ENCODE results near the gene AP5S1. TPM values are rescaled to one million over a fixed set of nuclear protein-coding genes. Genes with fewer than 3 reads are reported as not detected.

The AP5S1 gene
- total RNA-seq, 4 donors from 2014 or later = 10.4 to 12.1 (median 11.0) TPM

DNA sequence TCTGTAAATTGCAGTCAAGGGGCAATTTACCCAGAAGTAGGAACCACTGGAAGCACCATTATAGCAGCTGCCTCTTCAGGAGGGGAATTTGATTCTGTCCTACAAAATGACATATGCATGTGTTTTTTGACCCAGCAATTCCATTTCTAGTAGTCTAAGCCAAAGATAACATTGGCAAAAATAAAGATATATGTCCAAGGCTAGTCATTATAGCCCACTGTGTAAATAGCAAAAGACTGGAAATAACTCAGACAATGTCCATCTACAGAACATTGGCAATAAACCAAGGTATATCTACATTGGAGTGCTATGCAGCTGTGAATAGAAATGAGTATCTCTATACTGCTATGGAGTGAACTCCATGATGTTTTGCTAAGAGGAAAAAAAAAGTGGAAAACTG is 56.3 kb downstream of the AP5S1 start:
- peaks cover 0 to 5% (median 0%) of the 10 kb centered on the region in 3 donors for H3K4me1 ChIP-seq
- TF ChIP-seq EP300 (IDR thresholded peaks at IDR 0.05) (no peak), POLR2A (IDR thresholded peaks at IDR 0.05) (no peak)
- TF ChIP-seq, protein P1, sequence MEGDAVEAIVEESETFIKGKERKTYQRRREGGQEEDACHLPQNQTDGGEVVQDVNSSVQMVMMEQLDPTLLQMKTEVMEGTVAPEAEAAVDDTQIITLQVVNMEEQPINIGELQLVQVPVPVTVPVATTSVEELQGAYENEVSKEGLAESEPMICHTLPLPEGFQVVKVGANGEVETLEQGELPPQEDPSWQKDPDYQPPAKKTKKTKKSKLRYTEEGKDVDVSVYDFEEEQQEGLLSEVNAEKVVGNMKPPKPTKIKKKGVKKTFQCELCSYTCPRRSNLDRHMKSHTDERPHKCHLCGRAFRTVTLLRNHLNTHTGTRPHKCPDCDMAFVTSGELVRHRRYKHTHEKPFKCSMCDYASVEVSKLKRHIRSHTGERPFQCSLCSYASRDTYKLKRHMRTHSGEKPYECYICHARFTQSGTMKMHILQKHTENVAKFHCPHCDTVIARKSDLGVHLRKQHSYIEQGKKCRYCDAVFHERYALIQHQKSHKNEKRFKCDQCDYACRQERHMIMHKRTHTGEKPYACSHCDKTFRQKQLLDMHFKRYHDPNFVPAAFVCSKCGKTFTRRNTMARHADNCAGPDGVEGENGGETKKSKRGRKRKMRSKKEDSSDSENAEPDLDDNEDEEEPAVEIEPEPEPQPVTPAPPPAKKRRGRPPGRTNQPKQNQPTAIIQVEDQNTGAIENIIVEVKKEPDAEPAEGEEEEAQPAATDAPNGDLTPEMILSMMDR (IDR thresholded peaks at IDR 0.05) = no peak
- H3K27me3 ChIP-seq = no peaks in the 10 kb centered on the region
- no peak overlapping the region for H3K4me3 ChIP-seq
- no peak overlapping the region for H3K27ac ChIP-seq
- peaks cover 0 to 38% of the 10 kb centered on the region in 2 donors for H3K36me3 ChIP-seq
- no peak for ATAC-seq
- H3K9me3 ChIP-seq = no peaks in the 10 kb centered on the region

Other genes starting within 250 kb of the AP5S1 start
- gene GFRA4, start 157.1 kb upstream of the AP5S1 start, total RNA-seq = not detected
- gene ADAM33, start 138.5 kb upstream of the AP5S1 start, total RNA-seq = 100 to 1,000 TPM in 1 of 4 donors, 10 to 100 TPM in 3; 15.9 to 105 (median 70.1) TPM
- gene SIGLEC1, start 107.9 kb upstream of the AP5S1 start, total RNA-seq = 10 to 100 TPM; 10.1 to 17.2 (median 11.9) TPM
- 10 to 100 TPM in 2 of 4 donors, 1 to 10 TPM in 2; 9.6 to 19.3 (median 14.4) TPM for gene HSPA12B, start 87.9 kb upstream of the AP5S1 start, total RNA-seq
- gene ADISSP, start 52.8 kb upstream of the AP5S1 start, total RNA-seq = 10 to 100 TPM; 36.1 to 74.7 (median 59.3) TPM
- gene SPEF1, start 39.1 kb upstream of the AP5S1 start, total RNA-seq = not detected
- 100 to 1,000 TPM; 134 to 200 (median 139) TPM for gene CENPB, start 33.8 kb upstream of the AP5S1 start, total RNA-seq
- gene CDC25B, start 24.2 kb upstream of the AP5S1 start, total RNA-seq = 10 to 100 TPM; 14.5 to 39.7 (median 38.4) TPM
- gene MAVS, start 26.3 kb downstream of the AP5S1 start, total RNA-seq = 10 to 100 TPM; 28.5 to 50.0 (median 40.1) TPM
- 10 to 100 TPM; 49.0 to 58.1 (median 54.3) TPM for gene PANK2, start 68.8 kb downstream of the AP5S1 start, total RNA-seq
- gene RNF24, start 195.0 kb downstream of the AP5S1 start, total RNA-seq = 10 to 100 TPM; 10.1 to 16.2 (median 15.2) TPM